ENCODE measurements around the gene PDLIM1. TPM values are rescaled to one million over a fixed set of nuclear protein-coding genes. Genes with fewer than 3 reads are reported as not detected.
A peak's percentile ranks its signal among the peaks of the same experiment; 100 is the strongest.
"Not testable (repeated sequence)": the region's sequence is repeated elsewhere in the genome, so short reads cannot be mapped to it uniquely, and the experiment has no call there.

Gene PDLIM1
- total RNA-seq, 1 donor from 2014 or later: 117 TPM

GRCh38 chr10:95246582-95247051, 44.2 kb downstream of the PDLIM1 start:
- H3K4me3 ChIP-seq (ENCODE audit: low read depth, low read length): no peak overlapping the region
- no peak for DNase-seq (ENCODE audit: low read depth)
- TF ChIP-seq CTCF (conservative IDR thresholded peaks at IDR 0.05; ENCODE audit: low read depth, low read length): peak; percentile 88

GRCh38 chr10:95245425-95246055, 45.3 kb downstream of the PDLIM1 start:
- H3K4me3 ChIP-seq (ENCODE audit: low read depth, low read length): no peak overlapping the region
- no peak for DNase-seq (ENCODE audit: low read depth)
- TF ChIP-seq CTCF (conservative IDR thresholded peaks at IDR 0.05; ENCODE audit: low read depth, low read length): no peak

GRCh38 chr10:95244152-95244551, 46.7 kb downstream of the PDLIM1 start:
- no peak for TF ChIP-seq CTCF (conservative IDR thresholded peaks at IDR 0.05; ENCODE audit: low read depth, low read length)
- no peak overlapping the region for H3K4me3 ChIP-seq (ENCODE audit: low read depth, low read length)
- no peak for DNase-seq (ENCODE audit: low read depth)

GRCh38 chr10:95243318-95243617, 47.5 kb downstream of the PDLIM1 start:
- DNase-seq (ENCODE audit: low read depth): no peak
- H3K4me3 ChIP-seq (ENCODE audit: low read depth, low read length): no peak overlapping the region
- no peak for TF ChIP-seq CTCF (conservative IDR thresholded peaks at IDR 0.05; ENCODE audit: low read depth, low read length)

DNA sequence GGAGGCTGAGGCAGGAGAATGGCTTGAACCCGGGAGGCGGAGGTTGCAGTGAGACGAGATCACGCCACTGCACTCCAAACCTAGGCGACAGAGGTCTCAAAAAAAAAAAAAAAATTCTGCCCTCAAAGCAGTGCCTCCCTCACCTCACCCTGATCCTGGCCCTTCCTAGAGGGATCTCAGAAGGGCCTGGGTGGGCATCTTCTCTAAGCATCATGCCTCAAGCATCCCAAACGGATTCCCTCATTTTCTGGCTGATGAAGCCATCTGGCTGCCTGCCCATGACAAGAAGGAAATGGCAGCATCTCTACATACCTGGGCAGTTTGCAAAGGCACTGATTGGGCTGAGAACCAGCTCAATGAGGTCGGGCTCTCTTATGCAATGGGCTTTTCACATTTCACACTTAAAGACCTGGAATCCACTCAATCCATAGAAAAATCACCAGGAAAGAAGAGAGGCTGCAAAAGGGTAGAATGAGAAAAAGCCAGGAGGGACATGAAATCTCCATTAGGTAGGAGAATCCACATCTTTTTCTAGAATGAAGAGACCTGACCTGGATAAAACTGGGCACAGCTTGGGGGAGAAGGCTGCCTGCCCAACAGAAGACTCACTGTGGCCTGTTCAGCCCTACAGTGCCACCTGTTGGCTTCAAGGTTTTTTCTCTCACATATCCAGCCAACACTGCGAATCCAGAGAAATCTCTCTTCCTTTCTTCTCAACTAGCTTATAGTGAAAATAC, 48.1 kb downstream of the PDLIM1 start:
- DNase-seq (ENCODE audit: low read depth): no peak
- TF ChIP-seq CTCF (conservative IDR thresholded peaks at IDR 0.05; ENCODE audit: low read depth, low read length): peak; percentile 86
- no peak overlapping the region for H3K4me3 ChIP-seq (ENCODE audit: low read depth, low read length)

- no peak for DNase-seq (ENCODE audit: low read depth)
- no peak overlapping the region for H3K4me3 ChIP-seq (ENCODE audit: low read depth, low read length)
- TF ChIP-seq CTCF (conservative IDR thresholded peaks at IDR 0.05; ENCODE audit: low read depth, low read length): no peak
Observed at GRCh38 chr10:95241533-95241932, 49.3 kb downstream of the PDLIM1 start.

DNA sequence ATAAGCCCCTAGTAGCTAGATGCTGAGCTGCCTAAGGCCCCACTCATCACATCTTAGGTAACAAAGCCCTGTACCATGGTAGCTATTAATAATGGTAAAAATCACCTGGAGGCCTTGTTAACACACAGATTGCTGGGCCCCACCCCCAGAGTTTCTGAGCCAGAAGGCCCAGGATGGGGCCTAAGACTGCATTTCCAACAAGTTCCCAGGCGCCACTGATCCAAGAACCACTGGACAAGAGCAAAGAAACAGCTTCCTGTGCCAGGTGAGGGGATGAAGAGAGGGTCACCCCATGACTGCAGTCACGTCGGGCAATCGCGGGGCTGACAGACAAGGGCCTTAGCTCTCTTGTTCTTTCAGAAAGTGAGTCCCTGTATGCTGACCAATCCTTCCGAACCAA, 50.0 kb downstream of the PDLIM1 start:
- no peak for TF ChIP-seq CTCF (conservative IDR thresholded peaks at IDR 0.05; ENCODE audit: low read depth, low read length)
- no peak for DNase-seq (ENCODE audit: low read depth)
- no peak overlapping the region for H3K4me3 ChIP-seq (ENCODE audit: low read depth, low read length)

GRCh38 chr10:95240096-95240495, 50.7 kb downstream of the PDLIM1 start:
- not testable (repeated sequence) for DNase-seq (ENCODE audit: low read depth); H3K4me3 ChIP-seq (ENCODE audit: low read depth, low read length)

Data from epithelial cell of proximal tubule (primary cell).